NOMO-1 (cell line): ENCODE data around the gene RBM4B.

Experiments
- DNase-seq, 2 experiments: peaks; one replicate each; lab custom pipeline; 2025; ENCODE audit not compliant: unreplicated experiment in 2 of 2; lab: John Stamatoyannopoulos, UW

Gene RBM4B

GRCh38 chr11:66708094-66708493, 30.4 kb upstream of the RBM4B start:
- DNase-seq, result no peak

- DNase-seq, result no peak
Measured at GRCh38 chr11:66707486-66707885, 29.8 kb upstream of the RBM4B start.

- no peak for DNase-seq
Measured at GRCh38 chr11:66706989-66707388, 29.3 kb upstream of the RBM4B start.

GRCh38 chr11:66705587-66706335, 28.1 kb upstream of the RBM4B start:
- no peak for DNase-seq

- no peak for DNase-seq
Measured at GRCh38 chr11:66704659-66705360, 27.1 kb upstream of the RBM4B start.

GRCh38 chr11:66701432-66702240, 23.9 kb upstream of the RBM4B start:
- no peak for DNase-seq

GRCh38 chr11:66700742-66701141, 23.1 kb upstream of the RBM4B start:
- DNase-seq, result no peak

GRCh38 chr11:66700337-66700736, 22.6 kb upstream of the RBM4B start:
- DNase-seq, result no peak

- DNase-seq, result no peak
Measured at GRCh38 chr11:66698491-66698890, 20.8 kb upstream of the RBM4B start.

GRCh38 chr11:66697988-66698387, 20.3 kb upstream of the RBM4B start:
- DNase-seq, result no peak

GRCh38 chr11:66696146-66696545, 18.5 kb upstream of the RBM4B start:
- DNase-seq, result no peak

GRCh38 chr11:66694732-66695207, 17.1 kb upstream of the RBM4B start:
- peak; percentile 69 to 82 for DNase-seq

GRCh38 chr11:66694056-66694410, 16.3 kb upstream of the RBM4B start:
- no peak for DNase-seq

GRCh38 chr11:66693356-66694055, 15.8 kb upstream of the RBM4B start:
- no peak for DNase-seq

- DNase-seq, result no peak
Measured at GRCh38 chr11:66692871-66693331, 15.2 kb upstream of the RBM4B start.

GRCh38 chr11:66692446-66692845, 14.8 kb upstream of the RBM4B start:
- no peak for DNase-seq

GRCh38 chr11:66691311-66691980, 13.8 kb upstream of the RBM4B start:
- DNase-seq, result no peak

GRCh38 chr11:66689661-66690590, 12.2 kb upstream of the RBM4B start:
- DNase-seq, result no peak
